GM19438 (cell line): ENCODE results near the gene LMBR1L.

Experiments
- ATAC-seq: cut with Tn5 transposase; IDR thresholded peaks from one replicate; pipeline ENCODE4 v1.9.1; 2021; ENCODE audit warnings: low read depth; ENCODE audit not compliant: unreplicated experiment

Gene LMBR1L

DNA sequence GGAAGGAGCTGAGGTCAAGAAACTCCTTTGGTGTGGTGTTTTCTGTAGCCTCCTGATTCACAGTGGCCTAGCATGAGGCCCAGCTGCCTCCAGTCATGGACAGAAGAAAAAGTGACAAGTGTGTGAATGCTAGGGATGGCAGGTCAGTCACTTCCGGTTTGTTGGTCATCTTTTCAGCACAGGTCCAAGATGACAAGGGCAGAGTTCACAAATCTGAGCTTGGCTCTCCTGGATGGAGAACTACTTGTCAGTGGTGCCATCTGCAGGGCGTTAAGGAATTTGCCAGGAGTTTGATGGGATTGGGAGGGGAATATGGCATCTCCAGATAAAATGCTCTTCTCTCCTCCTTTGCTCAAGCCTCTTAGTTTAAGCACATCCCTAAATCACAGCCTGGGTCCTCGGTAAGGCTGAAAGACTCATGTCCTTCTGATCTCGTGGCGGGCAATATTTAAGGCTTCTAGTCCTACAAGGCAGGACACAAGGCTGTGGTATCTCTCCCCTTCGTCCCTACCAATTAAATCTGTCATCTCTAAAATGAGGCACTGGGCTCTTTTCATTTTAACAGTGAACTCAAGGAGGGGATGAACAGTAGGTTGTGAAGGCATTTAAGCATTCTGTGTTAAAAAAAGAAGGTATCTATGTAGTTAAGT is 10.5 kb upstream of the LMBR1L start:
- no peak for ATAC-seq

- ATAC-seq, result no peak
Observed at GRCh38 chr12:49111206-49111605, 559 bp upstream of the LMBR1L start.

DNA sequence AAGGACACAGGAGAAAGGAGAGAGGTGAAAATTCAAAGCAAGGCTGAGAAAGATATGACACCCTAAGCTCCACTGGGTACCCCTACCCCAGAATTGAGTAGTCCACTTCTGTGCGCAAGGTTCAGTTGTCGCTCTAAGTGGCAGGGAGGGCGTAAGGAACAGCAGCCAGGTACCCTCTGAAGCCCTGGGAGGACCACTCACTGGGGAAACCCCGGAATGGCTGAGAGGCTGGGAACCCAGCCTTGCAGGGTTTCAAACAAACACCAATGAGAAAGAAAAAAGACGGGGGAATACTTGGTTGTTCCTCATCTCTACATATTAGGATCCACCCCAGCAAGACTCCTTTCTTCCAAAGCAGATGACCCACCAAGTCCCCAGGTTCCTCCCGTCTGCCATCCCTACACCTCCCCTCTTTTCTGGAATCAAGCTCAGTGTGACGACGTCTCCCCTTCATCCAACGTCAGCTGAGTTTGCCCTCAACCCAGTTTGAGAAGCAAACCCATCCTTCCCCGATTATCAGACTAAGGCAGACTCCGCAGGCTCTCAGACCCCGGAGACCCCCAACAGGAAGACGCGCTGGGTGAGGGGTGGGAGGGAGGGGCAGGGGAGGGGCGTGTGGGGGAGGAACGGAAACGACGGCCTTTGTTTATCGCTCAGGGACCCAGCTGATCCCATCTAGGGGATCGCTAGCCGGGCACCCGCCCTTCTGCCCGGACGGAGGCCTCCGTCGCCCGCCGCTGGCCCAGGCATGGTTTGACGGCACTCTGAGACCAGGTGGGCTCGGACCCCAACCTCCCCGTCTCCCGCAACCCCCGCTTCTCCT is 795 bp downstream of the LMBR1L start:
- ATAC-seq, result no peak

DNA sequence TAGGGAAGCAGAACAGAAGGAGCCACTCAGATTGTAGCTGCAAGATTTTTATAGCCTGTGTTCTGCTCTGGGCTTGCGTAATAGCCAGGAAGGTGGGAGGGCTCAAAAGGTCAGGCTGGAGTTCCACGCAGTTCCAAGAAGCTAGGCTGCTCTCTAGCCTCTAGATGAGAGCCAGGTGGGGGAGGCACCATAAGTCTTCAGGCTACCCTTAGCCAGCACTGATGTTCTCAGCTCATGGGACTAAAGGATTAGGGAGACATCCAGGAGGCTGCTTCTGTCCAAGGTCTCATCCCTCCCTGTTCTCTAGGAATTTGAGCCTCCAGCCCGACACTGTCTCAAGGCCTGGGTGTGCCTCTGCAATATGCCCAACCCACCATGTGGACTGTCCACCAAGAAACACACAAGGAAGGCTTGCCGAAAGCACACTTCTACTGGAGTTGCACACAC is 1.7 kb downstream of the LMBR1L start:
- no peak for ATAC-seq

GRCh38 chr12:49105504-49106084 is 5.1 kb downstream of the LMBR1L start:
- no peak for ATAC-seq

- no peak for ATAC-seq
Observed at GRCh38 chr12:49104822-49105221, 5.8 kb downstream of the LMBR1L start.

- no peak for ATAC-seq
Observed at GRCh38 chr12:49100380-49100779, 10.3 kb downstream of the LMBR1L start.

GRCh38 chr12:49098703-49099102 is 11.9 kb downstream of the LMBR1L start:
- ATAC-seq, result no peak

- ATAC-seq, result no peak
Observed at GRCh38 chr12:49098035-49098451, 12.6 kb downstream of the LMBR1L start.

- ATAC-seq, result no peak
Observed at GRCh38 chr12:49097381-49097780, 13.3 kb downstream of the LMBR1L start.

- no peak for ATAC-seq
Observed at GRCh38 chr12:49094975-49095365, 15.7 kb downstream of the LMBR1L start.

GRCh38 chr12:49094160-49094974 is 16.3 kb downstream of the LMBR1L start, which contains the start of gene DHH:
Gene DHH, minus strand, starts transcription at chr12:49094801. Its CDS starts 289 bp downstream, at chr12:49094512.
- ATAC-seq, result no peak

- no peak for ATAC-seq
Observed at GRCh38 chr12:49093792-49094159, 16.9 kb downstream of the LMBR1L start.

DNA sequence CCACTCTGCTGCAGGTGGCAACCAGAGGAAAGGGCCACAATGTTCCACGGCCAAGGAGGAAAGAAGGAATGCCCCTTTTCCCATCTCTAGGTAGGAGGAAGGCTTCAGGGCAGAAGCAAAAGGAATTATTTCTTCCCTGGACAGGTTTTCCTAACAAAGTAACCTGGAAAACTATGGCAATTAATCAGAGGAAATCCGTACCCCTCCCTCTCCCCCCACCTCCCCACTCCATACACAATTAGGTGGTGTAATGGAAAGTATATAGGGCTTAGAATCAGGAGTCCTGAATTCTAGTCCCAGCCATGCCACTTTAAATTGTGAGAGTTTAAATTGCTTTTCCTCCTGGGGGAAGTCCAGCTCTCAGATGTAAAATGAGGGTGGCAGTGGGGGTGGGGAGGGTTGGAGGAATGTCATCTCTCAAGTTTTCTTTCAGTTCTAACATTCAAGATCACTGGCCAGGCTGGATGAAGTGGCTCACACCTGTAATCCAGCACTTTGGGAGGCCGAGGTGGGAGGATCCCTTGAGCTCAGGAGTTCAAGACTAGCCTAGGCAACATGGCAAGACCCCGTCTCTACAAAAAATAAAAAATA is 17.7 kb downstream of the LMBR1L start:
- ATAC-seq, result no peak

DNA sequence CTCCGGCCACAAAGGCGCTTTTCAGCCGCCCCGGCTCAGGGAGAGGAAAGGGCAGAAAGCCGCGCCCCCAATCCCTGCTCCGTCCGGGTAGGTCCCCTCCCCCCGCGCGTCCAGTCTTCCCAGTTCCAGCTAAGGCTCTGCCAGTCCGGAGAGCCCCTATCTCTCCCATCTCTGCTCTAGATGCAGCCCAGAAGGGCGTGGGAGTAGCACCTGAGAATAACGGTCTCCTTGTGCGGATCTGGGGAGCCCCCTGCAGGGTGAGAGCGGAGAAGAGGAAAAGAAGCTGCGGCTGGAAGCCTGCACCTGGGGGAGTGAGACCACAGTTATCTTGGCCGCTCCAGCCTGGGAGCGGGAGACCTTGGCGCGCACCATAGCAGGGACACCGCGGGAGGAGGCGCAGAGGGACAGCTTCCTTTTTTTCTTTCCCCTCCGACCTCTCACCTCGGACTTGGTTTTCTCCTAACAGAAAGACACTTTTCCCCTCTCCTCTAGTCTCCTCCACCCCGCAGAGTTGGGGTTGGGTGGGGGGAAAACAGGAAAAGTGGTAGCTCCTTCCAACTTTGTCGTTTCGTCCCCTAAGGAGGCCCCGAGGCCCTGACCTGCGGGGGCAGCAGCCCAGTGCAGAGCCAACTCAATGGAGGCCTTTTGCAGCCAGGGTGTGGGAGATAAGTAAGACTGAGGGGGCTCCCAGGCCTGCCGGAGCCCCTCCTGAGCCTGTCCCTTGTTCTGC is 18.4 kb downstream of the LMBR1L start:
- ATAC-seq, result no peak

DNA sequence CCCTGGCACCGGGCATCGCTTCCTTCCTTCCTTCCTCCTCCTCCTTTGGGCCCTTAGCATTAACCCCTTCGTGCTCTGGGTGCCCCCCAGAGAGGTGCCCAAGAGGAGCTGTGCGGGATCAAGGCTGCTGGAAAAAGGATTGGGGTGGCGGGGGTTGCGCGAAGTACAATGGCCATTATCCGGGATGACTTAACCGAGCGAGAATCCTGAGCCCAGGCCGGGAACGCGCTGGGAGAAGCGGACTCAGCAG is 18.9 kb downstream of the LMBR1L start:
- no peak for ATAC-seq

DNA sequence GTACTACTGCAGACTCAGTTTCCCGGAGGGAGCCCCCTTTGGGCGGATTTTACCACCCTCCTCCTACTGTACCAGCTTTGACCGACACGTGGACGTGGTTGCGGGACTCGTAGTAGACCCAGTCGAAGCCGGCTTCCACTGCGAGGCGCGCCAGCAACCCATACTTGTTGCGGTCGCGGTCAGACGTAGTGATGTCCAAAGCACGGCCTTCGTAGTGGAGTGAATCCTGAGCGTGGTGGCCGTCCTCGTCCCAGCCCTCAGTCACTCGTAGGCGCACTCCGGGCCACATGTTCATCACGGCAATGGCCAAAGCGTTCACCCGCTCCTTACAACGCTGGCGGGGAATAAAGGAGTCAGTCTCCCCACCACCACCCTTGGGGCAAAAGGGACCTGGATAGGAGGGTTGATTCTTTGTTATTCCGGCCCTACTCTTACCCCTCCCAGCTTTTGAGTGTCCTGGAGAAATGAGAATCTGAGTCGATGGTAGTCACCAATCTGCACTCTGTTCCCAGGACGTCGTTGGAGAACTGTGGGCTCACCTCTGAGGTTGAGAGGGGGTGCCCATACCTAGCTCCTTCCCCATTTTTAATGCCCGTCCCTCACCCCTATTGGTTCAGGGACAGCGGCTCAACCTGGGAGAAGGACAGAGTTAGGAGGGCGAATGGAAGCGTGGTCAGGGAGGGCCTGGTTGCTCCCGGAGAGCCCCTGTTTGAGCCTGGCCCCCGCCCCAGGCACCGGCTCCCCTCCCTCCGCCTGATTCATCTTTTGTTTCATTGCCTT is 19.4 kb downstream of the LMBR1L start:
- ATAC-seq, result no peak

GRCh38 chr12:49089821-49090773 is 20.6 kb downstream of the LMBR1L start:
- ATAC-seq, result no peak
